ENCODE data around the gene THEMIS. TPM values are rescaled to one million over a fixed set of nuclear protein-coding genes. Genes with fewer than 3 reads are reported as not detected.
A peak's percentile ranks its signal among the peaks of the same experiment; 100 is the strongest.

THEMIS gene
- total RNA-seq, 1 donor from 2014 or later, result not detected

DNA sequence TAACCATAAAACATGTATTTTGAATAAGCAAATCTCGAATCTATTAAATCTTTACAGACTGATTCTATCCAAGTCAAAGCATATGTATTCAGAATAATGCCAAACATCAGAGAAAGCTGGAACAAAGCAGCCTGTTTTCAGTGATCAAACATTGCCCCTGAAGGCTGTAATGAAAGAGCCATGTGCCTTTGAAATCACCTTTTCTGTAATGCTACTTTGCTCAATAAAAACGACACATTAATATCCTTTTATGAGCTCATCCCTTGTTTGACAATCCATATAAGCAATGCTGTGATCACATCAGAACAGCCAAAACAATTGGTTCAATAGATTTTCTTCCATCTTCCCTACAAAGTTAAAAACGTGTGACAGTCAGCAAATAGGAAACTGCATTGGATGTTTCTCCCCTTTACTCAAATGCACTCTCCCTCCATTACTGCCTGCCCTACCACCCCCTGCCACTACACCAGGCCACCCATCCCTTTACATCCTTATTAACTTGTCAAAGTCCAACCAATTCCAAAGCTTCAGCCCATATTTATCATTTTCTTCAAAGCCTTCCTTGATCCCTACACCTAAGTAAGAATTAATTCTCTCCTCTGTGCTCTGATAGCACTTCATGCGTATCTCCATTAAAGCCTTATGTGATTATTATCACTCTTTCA is 42.0 kb downstream of the THEMIS start:
- Histone ChIP-seq H3K27me3 (ENCODE audit: control insufficient read depth, insufficient read depth, low read length) (no peaks in the 10 kb centered on the region), H3K36me3 (ENCODE audit: control insufficient read depth, insufficient read depth, low read length) (no peaks in the 10 kb centered on the region), H3K4me3 (ENCODE audit: low read depth, low read length) (no peak overlapping the region)
- DNase-seq (ENCODE audit: low read depth), result no peak
- no peak for FAIRE-seq
- TF ChIP-seq, protein P1, sequence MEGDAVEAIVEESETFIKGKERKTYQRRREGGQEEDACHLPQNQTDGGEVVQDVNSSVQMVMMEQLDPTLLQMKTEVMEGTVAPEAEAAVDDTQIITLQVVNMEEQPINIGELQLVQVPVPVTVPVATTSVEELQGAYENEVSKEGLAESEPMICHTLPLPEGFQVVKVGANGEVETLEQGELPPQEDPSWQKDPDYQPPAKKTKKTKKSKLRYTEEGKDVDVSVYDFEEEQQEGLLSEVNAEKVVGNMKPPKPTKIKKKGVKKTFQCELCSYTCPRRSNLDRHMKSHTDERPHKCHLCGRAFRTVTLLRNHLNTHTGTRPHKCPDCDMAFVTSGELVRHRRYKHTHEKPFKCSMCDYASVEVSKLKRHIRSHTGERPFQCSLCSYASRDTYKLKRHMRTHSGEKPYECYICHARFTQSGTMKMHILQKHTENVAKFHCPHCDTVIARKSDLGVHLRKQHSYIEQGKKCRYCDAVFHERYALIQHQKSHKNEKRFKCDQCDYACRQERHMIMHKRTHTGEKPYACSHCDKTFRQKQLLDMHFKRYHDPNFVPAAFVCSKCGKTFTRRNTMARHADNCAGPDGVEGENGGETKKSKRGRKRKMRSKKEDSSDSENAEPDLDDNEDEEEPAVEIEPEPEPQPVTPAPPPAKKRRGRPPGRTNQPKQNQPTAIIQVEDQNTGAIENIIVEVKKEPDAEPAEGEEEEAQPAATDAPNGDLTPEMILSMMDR (IDR thresholded peaks at IDR 0.05; ENCODE audit: insufficient read depth, low read length, severe bottlenecking), result no peak

GRCh38 chr6:127857051-127857637 is 43.7 kb downstream of the THEMIS start:
- DNase-seq (ENCODE audit: low read depth) (no peak), FAIRE-seq (no peak)
- H3K27me3 ChIP-seq (ENCODE audit: control insufficient read depth, insufficient read depth, low read length), result no peaks in the 10 kb centered on the region
- TF ChIP-seq, protein P1 (IDR thresholded peaks at IDR 0.05; ENCODE audit: insufficient read depth, low read length, severe bottlenecking), result no peak
- H3K4me3 ChIP-seq (ENCODE audit: low read depth, low read length), result no peak overlapping the region
- H3K36me3 ChIP-seq (ENCODE audit: control insufficient read depth, insufficient read depth, low read length), result no peaks in the 10 kb centered on the region

GRCh38 chr6:127855542-127856159 is 45.2 kb downstream of the THEMIS start:
- DNase-seq (ENCODE audit: low read depth) (peak; percentile 30), FAIRE-seq (no peak)
- TF ChIP-seq, protein P1 (IDR thresholded peaks at IDR 0.05; ENCODE audit: insufficient read depth, low read length, severe bottlenecking), result peak; percentile 47
- H3K36me3 ChIP-seq (ENCODE audit: control insufficient read depth, insufficient read depth, low read length), result no peaks in the 10 kb centered on the region
- no peak overlapping the region for H3K4me3 ChIP-seq (ENCODE audit: low read depth, low read length)
- no peaks in the 10 kb centered on the region for H3K27me3 ChIP-seq (ENCODE audit: control insufficient read depth, insufficient read depth, low read length)

- H3K4me3 ChIP-seq (ENCODE audit: low read depth, low read length), result no peak overlapping the region
- no peaks in the 10 kb centered on the region for H3K27me3 ChIP-seq (ENCODE audit: control insufficient read depth, insufficient read depth, low read length)
- TF ChIP-seq, protein P1 (IDR thresholded peaks at IDR 0.05; ENCODE audit: insufficient read depth, low read length, severe bottlenecking), result no peak
- peak; percentile 13 for DNase-seq (ENCODE audit: low read depth)
- H3K36me3 ChIP-seq (ENCODE audit: control insufficient read depth, insufficient read depth, low read length), result no peaks in the 10 kb centered on the region
- FAIRE-seq, result no peak
These were observed 46.8 kb downstream of the THEMIS start for GRCh38 chr6:127854009-127854408.

DNA sequence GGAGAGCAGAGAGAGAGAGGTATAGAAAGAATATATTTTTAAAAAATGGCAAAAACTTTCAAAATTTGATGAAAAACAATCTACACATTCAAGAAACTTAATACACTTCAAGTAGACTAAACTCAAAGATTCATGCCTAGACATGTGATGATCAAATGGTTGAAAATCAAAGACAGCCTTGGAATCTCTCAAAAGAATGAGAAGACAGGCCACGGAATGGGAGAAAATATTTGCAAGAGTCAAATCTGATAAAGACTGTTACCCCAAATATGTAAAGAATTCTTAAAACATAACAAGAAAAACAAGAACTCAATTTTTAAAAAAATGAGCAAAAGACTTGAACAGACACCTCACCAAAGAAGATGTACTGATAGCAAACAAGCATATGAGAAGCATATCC is 49.7 kb downstream of the THEMIS start:
- TF ChIP-seq, protein P1 (IDR thresholded peaks at IDR 0.05; ENCODE audit: insufficient read depth, low read length, severe bottlenecking), result no peak
- no peaks in the 10 kb centered on the region for H3K36me3 ChIP-seq (ENCODE audit: control insufficient read depth, insufficient read depth, low read length)
- no peaks in the 10 kb centered on the region for H3K27me3 ChIP-seq (ENCODE audit: control insufficient read depth, insufficient read depth, low read length)
- DNase-seq (ENCODE audit: low read depth) (no peak), FAIRE-seq (no peak)
- no peak overlapping the region for H3K4me3 ChIP-seq (ENCODE audit: low read depth, low read length)

Measured in bronchial epithelial cell (primary cell).